Ovary (tissue), 9 donors: ENCODE data around the gene TRIOBP. TPM values are rescaled to one million over a fixed set of nuclear protein-coding genes. Genes with fewer than 3 reads are reported as not detected.

ENCODE experiments used
- DNase-seq, 5 donors: peaks; one replicate each; pipeline ENCODE4 v3.0.0-alpha.2; 2019 to 2020
- H3K27ac ChIP-seq, 2 donors: fragments of 200-600 bp; one replicate each; pipeline versions ENCODE4 v1.5.1 to v1.8.0; 2019 to 2022
- H3K27me3 ChIP-seq: fragments of 200-600 bp; one replicate; pipeline ENCODE4 v1.8.0; 2022
- H3K36me3 ChIP-seq: fragments of 200-600 bp; sonication (generic); one replicate; pipeline ENCODE4 v1.5.1; 2019
- H3K4me1 ChIP-seq: one replicate; pipeline ENCODE4 v1.8.1; 2013; ENCODE audit warnings: mild to moderate bottlenecking, moderate library complexity; ENCODE audit not compliant: insufficient read depth
- H3K4me3 ChIP-seq: fragments of 200-600 bp; sonication (generic); one replicate; pipeline ENCODE4 v1.5.1; 2017
- H3K9me3 ChIP-seq, 2 donors: fragments of 200-600 bp in 1 of 2; sonication (generic) in 1 of 2; one replicate each; pipeline versions ENCODE4 v1.5.1 to v1.8.1; 2013 to 2019; ENCODE audit warnings: mild to moderate bottlenecking in 1 of 2, moderate library complexity in 1 of 2
- EP300 ChIP-seq: sonication (generic); formaldehyde crosslinking; IDR thresholded peaks from one replicate; pipeline ENCODE4 v1.6.1; 2017; ENCODE audit warnings: antibody characterized with exemption
- POLR2A ChIP-seq: fragments of 450-650 bp; IDR thresholded peaks from one replicate; pipeline ENCODE4 v1.6.1; 2017; ENCODE audit warnings: antibody characterized with exemption, mild to moderate bottlenecking, moderate library complexity
- WGBS, 3 donors: extraction: QIAGEN DNeasy Blood & Tissue Kit in 1 of 3; methylation state at CpG; one replicate each; pipeline versions ENCODE4 v1.1.5 to v1.1.7; 2013 to 2017; 5-methylcytosine and 5-hydroxymethylcytosine counted together
- intact Hi-C, 4 donors: fragments of 100-400 bp; cut with DNase I; formaldehyde crosslinking; loops; one replicate each; pipeline versions ENCODE4 v1.11.0 to v1.15.1; 2022 to 2023
- polyA plus RNA-seq, 2 donors: library from polyadenylated mRNA; stranded (reverse); fragments of 200-250 nt in 1 of 2; fragments of 350-450 nt in 1 of 2; fragmentation: Illumina TruSeq in 1 of 2; extraction: RNeasy Lipid Tissue Mini Kit (QIAGEN cat#74804) in 1 of 2; gene quantifications; one replicate each; pipeline ENCODE4 v1.2.3, GENCODE V29; 2013 to 2014
- total RNA-seq, 7 donors: library from RNA; depleted of rRNA in 2 of 7; stranded (reverse); fragments of >200 nt in 2 of 7; fragmentation: NEBNext Ultra II Directional in 3 of 7; extraction: Animal tissue kit (Norgen Biotek cat#: 25700) in 3 of 7; gene quantifications; one replicate each; pipeline versions ENCODE4 v1.1.0 to v1.2.4, GENCODE V29; 2016 to 2023
- TF ChIP-seq, protein P1 (sequence below), 3 donors: fragments of 450-650 bp in 2 of 3; fragments of 200-600 bp in 1 of 3; IDR thresholded peaks; one replicate each; pipeline versions ENCODE4 v1.5.1 to v1.8.0; 2016 to 2022; ENCODE audit warnings: antibody characterized with exemption in 3 of 3, mild to moderate bottlenecking in 1 of 3
- donor health status: DM: no; HTN: no; CAD: no; lungs with moderate emphysema.
- donor health status: DM: no; HTN: no; CAD: no.
- donor health status: Bipolar disorder and iron deficiency.
- donor health status: DM: yes; HTN: yes; CAD: no.
- donor health status: DM: no; HTN: no; CAD: no.
- donor health status: DM: yes; HTN: yes; CAD: no.

The TRIOBP gene
- total and polyA plus RNA-seq, 9 donors = 19.5 to 175 (median 86.8) TPM

DNA sequence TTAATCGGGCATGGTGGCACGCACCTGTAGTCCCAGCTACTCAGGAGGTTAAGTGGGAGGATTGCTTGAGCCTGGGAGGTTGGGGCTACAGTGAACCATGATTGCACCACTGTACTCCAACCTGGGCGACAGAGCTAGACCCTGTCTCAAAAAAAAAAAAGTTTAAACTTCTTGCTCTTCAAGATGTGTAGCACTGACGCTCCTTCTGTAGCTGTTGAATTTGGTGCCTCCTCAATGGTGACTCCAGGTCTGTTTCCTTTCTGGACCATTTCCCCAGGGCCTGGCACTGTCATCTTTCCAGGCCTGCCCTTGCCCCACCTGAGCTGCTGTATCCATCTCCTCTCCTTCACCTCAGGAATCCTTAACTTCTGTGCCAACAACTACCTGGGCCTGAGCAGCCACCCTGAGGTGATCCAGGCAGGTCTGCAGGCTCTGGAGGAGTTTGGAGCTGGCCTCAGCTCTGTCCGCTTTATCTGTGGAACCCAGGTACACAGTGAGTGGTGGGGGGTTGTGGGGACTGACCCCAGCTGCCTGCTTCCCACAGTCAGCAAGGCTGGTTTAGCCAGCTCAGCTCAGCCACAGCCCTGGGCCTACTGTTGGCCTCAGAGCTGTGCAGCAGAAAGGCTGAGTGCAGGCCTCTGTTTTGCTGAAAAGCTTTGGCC, 113.0 kb downstream of the TRIOBP start:
- Histone ChIP-seq H3K9me3 (no peaks in the 10 kb centered on the region), H3K4me3 (no peak overlapping the region), H3K27ac (no peak overlapping the region), H3K36me3 (no peaks in the 10 kb centered on the region), H3K4me1 (peaks cover 9% of the 10 kb centered on the region), H3K27me3 (no peaks in the 10 kb centered on the region)
- no peak for TF ChIP-seq POLR2A
- TF ChIP-seq EP300 = no peak
- TF ChIP-seq, protein P1, sequence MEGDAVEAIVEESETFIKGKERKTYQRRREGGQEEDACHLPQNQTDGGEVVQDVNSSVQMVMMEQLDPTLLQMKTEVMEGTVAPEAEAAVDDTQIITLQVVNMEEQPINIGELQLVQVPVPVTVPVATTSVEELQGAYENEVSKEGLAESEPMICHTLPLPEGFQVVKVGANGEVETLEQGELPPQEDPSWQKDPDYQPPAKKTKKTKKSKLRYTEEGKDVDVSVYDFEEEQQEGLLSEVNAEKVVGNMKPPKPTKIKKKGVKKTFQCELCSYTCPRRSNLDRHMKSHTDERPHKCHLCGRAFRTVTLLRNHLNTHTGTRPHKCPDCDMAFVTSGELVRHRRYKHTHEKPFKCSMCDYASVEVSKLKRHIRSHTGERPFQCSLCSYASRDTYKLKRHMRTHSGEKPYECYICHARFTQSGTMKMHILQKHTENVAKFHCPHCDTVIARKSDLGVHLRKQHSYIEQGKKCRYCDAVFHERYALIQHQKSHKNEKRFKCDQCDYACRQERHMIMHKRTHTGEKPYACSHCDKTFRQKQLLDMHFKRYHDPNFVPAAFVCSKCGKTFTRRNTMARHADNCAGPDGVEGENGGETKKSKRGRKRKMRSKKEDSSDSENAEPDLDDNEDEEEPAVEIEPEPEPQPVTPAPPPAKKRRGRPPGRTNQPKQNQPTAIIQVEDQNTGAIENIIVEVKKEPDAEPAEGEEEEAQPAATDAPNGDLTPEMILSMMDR (IDR thresholded peaks at IDR 0.05) = no peak
- WGBS, 3 donors = 85 to 93% (median 90%) methylated on average over 5 of the region's 5 CpGs
- no peak for DNase-seq
- intact Hi-C loops = loop anchor here in 3 of 4 donors (10.0 kb wide), 3 partner anchors 115 to 155 kb away; no protein-coding TSS in a partner anchor

DNA sequence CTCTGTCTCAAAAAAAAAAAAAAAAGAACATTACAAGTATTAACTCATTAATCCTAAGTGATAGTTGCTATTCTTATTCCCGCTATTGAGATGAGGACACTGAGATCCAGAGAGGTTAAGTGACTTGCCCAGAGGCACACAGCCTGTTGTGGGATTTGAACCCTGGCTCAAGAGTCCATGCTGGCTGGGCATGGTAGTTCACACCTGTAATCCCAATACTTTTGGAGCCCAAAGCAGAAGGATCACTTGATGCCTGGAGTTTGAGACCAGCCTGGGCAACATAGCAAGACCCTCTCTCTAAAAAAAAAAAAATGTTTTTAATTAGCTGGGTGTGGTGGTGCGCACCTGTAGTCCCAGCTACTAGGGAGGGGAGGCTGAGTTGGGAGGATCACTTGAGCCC, 115.0 kb downstream of the TRIOBP start:
- intact Hi-C loops = loop anchor here in 3 of 4 donors (10.0 kb wide), 3 partner anchors 113 to 153 kb away; no protein-coding TSS in a partner anchor
- Histone ChIP-seq H3K27ac (no peak overlapping the region), H3K4me1 (peaks cover 2% of the 10 kb centered on the region), H3K27me3 (no peaks in the 10 kb centered on the region), H3K9me3 (no peaks in the 10 kb centered on the region), H3K4me3 (no peak overlapping the region), H3K36me3 (no peaks in the 10 kb centered on the region)
- 95 to 100% (median 99%) methylated on average over 2 of the region's 2 CpGs for WGBS, 3 donors
- DNase-seq = no peak
- TF ChIP-seq EP300 (no peak), POLR2A (no peak)
- TF ChIP-seq, protein P1 (IDR thresholded peaks at IDR 0.05) = no peak

DNA sequence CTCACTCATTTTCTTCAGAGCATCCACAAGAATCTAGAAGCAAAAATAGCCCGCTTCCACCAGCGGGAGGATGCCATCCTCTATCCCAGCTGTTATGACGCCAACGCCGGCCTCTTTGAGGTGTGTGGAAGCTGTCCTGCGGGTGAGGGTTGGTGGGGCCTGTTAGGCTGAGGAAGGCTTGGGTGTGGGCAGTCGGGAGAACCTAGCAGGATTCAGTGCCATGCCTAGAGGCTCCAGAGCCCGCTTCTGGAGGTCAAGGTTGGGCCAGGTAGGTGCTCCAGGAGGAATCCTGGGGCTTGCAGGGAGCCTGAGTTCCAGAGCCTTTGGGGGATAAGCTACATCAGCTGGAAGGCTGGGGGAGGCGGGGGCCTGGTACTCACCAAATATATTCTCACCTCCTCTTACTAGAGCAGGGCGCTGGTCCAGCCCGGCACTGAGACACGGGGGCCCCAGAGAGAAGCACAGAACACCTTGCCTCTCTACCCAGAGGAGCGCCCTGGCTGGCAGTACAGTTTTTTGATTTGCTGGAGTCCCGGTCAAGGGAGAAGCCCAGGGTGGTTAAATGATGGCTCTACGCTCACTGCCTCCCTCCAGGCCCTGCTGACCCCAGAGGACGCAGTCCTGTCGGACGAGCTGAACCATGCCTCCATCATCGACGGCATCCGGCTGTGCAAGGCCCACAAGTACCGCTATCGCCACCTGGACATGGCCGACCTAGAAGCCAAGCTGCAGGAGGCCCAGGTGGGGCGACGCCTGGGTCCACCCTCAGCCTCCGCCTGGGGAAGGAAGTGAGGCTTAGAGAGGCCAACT, 116.2 kb downstream of the TRIOBP start:
- intact Hi-C loops = loop anchor here in 3 of 4 donors (10.0 kb wide), 3 partner anchors 112 to 152 kb away; no protein-coding TSS in a partner anchor
- 90 to 91% (median 90%) methylated on average over 27 of the region's 27 CpGs for WGBS, 3 donors

DNA sequence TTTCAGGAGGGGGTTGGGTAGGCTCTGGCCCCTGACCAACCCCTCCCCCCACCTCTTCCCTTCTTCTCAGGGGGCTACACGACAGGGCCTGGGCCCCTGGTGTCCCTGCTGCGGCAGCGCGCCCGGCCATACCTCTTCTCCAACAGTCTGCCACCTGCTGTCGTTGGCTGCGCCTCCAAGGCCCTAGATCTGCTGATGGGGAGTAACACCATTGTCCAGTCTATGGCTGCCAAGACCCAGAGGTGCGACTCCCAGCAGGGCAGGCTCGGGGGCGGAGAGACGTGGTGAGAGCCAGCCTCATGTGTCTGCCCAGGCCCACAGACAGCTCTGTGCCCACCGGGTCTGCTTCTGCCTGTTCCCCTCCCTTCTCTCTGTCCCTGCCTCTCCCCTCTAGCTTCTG, 118.7 kb downstream of the TRIOBP start:
- intact Hi-C loops = loop anchor here (5.0 to 10.0 kb wide), 6 partner anchors 47 to 152 kb away; partner anchors contain the start of genes C22orf23 (in 1 of the 4) and POLR2F (in 1 of the 4)
- 83 to 86% (median 84%) methylated on average over 12 of the region's 12 CpGs for WGBS, 3 donors
- H3K9me3 ChIP-seq = no peaks in the 10 kb centered on the region
- no peaks in the 10 kb centered on the region for H3K27me3 ChIP-seq
- no peak overlapping the region for H3K27ac ChIP-seq
- H3K36me3 ChIP-seq = no peaks in the 10 kb centered on the region
- H3K4me1 ChIP-seq = peaks cover 3% of the 10 kb centered on the region
- no peak overlapping the region for H3K4me3 ChIP-seq
- peak in 2 of 5 donors; percentile 40 to 47 for DNase-seq
- TF ChIP-seq, protein P1 (IDR thresholded peaks at IDR 0.05) = no peak
- TF ChIP-seq POLR2A (no peak), EP300 (no peak)

More for the DNA sequence above, 116.2 kb downstream of the TRIOBP start:
- H3K27me3 ChIP-seq = no peaks in the 10 kb centered on the region
- no peak overlapping the region for H3K4me3 ChIP-seq
- peaks cover 2% of the 10 kb centered on the region for H3K4me1 ChIP-seq
- no peaks in the 10 kb centered on the region for H3K36me3 ChIP-seq
- no peaks in the 10 kb centered on the region for H3K9me3 ChIP-seq
- TF ChIP-seq, protein P1 (IDR thresholded peaks at IDR 0.05) = no peak
- no peak for TF ChIP-seq POLR2A
- TF ChIP-seq EP300 = no peak
- H3K27ac ChIP-seq = no peak overlapping the region
- DNase-seq = no peak
